ENCODE data around the gene DAGLA.

- no peak for TF ChIP-seq EZH2 (IDR thresholded peaks at IDR 0.05)
- no peak for TF ChIP-seq POLR2AphosphoS5 (IDR thresholded peaks at IDR 0.05; ENCODE audit: borderline replicate concordance, low read depth, low read length)
- TF ChIP-seq FOXP2 (optimal IDR thresholded peaks at IDR 0.05; ENCODE audit: control extremely low read depth, extremely low read length, insufficient read depth), result no peak
These were observed 34.7 kb downstream of the DAGLA start for GRCh38 chr11:61714916-61715315.

Measured in SK-N-MC (cell line).